ENCODE measurements around the gene OPA3. TPM values are rescaled to one million over a fixed set of nuclear protein-coding genes. Genes with fewer than 3 reads are reported as not detected.

OPA3 gene
- total RNA-seq, 1 experiment from 2014 or later: 10.1 TPM

GRCh38 chr19:45623984-45624383 is 39.4 kb upstream of the OPA3 start:
- no peak for ATAC-seq
- no peaks in the 10 kb centered on the region for H3K9me3 Mint-ChIP-seq
- no peaks in the 10 kb centered on the region; the same call in 1 of the 2 replicates for H3K27me3 Mint-ChIP-seq (ENCODE audit: low read depth)
- no peak for DNase-seq (ENCODE audit: low spot score)
- no peak overlapping the region for H3K4me3 Mint-ChIP-seq
- H3K27ac Mint-ChIP-seq: no peak overlapping the region
- CTCF ChIA-PET: no interaction called here
- no peaks in the 10 kb centered on the region for H3K4me1 Mint-ChIP-seq
- POLR2A ChIA-PET: no interaction called here
- H3K36me3 Mint-ChIP-seq: peaks cover 22% of the 10 kb centered on the region
- TF ChIP-seq MYBL2 (CRISPR knock-in tag; IDR thresholded peaks at IDR 0.05) (no peak), NFATC4 (CRISPR knock-in tag; IDR thresholded peaks at IDR 0.05) (no peak)
- TF ChIP-seq, protein P1, sequence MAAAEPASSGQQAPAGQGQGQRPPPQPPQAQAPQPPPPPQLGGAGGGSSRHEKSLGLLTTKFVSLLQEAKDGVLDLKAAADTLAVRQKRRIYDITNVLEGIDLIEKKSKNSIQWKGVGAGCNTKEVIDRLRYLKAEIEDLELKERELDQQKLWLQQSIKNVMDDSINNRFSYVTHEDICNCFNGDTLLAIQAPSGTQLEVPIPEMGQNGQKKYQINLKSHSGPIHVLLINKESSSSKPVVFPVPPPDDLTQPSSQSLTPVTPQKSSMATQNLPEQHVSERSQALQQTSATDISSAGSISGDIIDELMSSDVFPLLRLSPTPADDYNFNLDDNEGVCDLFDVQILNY (CRISPR knock-in tag; IDR thresholded peaks at IDR 0.05): no peak

- DNase-seq (ENCODE audit: low spot score) (no peak), ATAC-seq (no peak)
- Mint-ChIP-seq H3K27ac (no peak overlapping the region), H3K4me3 (no peak overlapping the region), H3K27me3 (ENCODE audit: low read depth) (no peaks in the 10 kb centered on the region; the same call in 1 of the 2 replicates), H3K9me3 (no peaks in the 10 kb centered on the region), H3K36me3 (peaks cover 22% of the 10 kb centered on the region), H3K4me1 (no peaks in the 10 kb centered on the region)
- POLR2A ChIA-PET: no interaction called here
- CTCF ChIA-PET: no interaction called here
- TF ChIP-seq SMAD3 (CRISPR knock-in tag; IDR thresholded peaks at IDR 0.05; ENCODE audit: borderline replicate concordance) (no peak), STAT6 (CRISPR knock-in tag; conservative IDR thresholded peaks at IDR 0.05; ENCODE audit: low read depth) (no peak), NR1H2 (CRISPR knock-in tag; IDR thresholded peaks at IDR 0.05) (no peak), TCF7 (CRISPR knock-in tag; IDR thresholded peaks at IDR 0.05; ENCODE audit: low read depth) (no peak), ZNF232 (CRISPR knock-in tag; IDR thresholded peaks at IDR 0.05) (no peak)
- TF ChIP-seq, protein P2, sequence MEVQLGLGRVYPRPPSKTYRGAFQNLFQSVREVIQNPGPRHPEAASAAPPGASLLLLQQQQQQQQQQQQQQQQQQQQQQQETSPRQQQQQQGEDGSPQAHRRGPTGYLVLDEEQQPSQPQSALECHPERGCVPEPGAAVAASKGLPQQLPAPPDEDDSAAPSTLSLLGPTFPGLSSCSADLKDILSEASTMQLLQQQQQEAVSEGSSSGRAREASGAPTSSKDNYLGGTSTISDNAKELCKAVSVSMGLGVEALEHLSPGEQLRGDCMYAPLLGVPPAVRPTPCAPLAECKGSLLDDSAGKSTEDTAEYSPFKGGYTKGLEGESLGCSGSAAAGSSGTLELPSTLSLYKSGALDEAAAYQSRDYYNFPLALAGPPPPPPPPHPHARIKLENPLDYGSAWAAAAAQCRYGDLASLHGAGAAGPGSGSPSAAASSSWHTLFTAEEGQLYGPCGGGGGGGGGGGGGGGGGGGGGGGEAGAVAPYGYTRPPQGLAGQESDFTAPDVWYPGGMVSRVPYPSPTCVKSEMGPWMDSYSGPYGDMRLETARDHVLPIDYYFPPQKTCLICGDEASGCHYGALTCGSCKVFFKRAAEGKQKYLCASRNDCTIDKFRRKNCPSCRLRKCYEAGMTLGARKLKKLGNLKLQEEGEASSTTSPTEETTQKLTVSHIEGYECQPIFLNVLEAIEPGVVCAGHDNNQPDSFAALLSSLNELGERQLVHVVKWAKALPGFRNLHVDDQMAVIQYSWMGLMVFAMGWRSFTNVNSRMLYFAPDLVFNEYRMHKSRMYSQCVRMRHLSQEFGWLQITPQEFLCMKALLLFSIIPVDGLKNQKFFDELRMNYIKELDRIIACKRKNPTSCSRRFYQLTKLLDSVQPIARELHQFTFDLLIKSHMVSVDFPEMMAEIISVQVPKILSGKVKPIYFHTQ (CRISPR knock-in tag; IDR thresholded peaks at IDR 0.05): no peak
- TF ChIP-seq, protein P3, sequence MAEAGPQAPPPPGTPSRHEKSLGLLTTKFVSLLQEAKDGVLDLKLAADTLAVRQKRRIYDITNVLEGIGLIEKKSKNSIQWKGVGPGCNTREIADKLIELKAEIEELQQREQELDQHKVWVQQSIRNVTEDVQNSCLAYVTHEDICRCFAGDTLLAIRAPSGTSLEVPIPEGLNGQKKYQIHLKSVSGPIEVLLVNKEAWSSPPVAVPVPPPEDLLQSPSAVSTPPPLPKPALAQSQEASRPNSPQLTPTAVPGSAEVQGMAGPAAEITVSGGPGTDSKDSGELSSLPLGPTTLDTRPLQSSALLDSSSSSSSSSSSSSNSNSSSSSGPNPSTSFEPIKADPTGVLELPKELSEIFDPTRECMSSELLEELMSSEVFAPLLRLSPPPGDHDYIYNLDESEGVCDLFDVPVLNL (CRISPR knock-in tag; IDR thresholded peaks at IDR 0.05; ENCODE audit: borderline replicate concordance, low read depth): no peak
- TF ChIP-seq, protein P4, sequence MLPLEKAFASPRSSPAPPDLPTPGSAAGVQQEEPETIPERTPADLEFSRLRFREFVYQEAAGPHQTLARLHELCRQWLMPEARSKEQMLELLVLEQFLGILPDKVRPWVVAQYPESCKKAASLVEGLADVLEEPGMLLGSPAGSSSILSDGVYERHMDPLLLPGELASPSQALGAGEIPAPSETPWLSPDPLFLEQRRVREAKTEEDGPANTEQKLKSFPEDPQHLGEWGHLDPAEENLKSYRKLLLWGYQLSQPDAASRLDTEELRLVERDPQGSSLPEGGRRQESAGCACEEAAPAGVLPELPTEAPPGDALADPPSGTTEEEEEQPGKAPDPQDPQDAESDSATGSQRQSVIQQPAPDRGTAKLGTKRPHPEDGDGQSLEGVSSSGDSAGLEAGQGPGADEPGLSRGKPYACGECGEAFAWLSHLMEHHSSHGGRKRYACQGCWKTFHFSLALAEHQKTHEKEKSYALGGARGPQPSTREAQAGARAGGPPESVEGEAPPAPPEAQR (CRISPR knock-in tag; IDR thresholded peaks at IDR 0.05): no peak
- TF ChIP-seq, protein P5, sequence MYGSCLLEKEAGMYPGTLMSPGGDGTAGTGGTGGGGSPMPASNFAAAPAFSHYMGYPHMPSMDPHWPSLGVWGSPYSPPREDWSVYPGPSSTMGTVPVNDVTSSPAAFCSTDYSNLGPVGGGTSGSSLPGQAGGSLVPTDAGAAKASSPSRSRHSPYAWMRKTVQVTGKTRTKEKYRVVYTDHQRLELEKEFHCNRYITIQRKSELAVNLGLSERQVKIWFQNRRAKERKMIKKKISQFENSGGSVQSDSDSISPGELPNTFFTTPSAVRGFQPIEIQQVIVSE (CRISPR knock-in tag; IDR thresholded peaks at IDR 0.05; ENCODE audit: borderline replicate concordance): no peak
Measured at GRCh38 chr19:45621976-45622503, 37.4 kb upstream of the OPA3 start.

All from WTC11 (cell line).